GM18909 (cell line): ENCODE results near the gene IFI30.
"Not testable (repeated sequence)": the region's sequence is repeated elsewhere in the genome, so short reads cannot be mapped to it uniquely, and the experiment has no call there.

Experiments used
- ATAC-seq: cut with Tn5 transposase; IDR thresholded peaks from one replicate; pipeline ENCODE4 v1.9.1; 2021; ENCODE audit warnings: mild to moderate bottlenecking; ENCODE audit not compliant: unreplicated experiment, poor library complexity

Gene IFI30

GRCh38 chr19:18196511-18196845 is 22.9 kb downstream of the IFI30 start:
- no peak for ATAC-seq

- no peak for ATAC-seq
These were observed 23.7 kb downstream of the IFI30 start for GRCh38 chr19:18197306-18197705.

- ATAC-seq: no peak
These were observed 24.3 kb downstream of the IFI30 start for GRCh38 chr19:18197941-18198340.

- no peak for ATAC-seq
These were observed 24.8 kb downstream of the IFI30 start for GRCh38 chr19:18198374-18198773.

- ATAC-seq: no peak
These were observed 28.8 kb downstream of the IFI30 start for GRCh38 chr19:18202397-18202777.

- ATAC-seq: no peak
These were observed 29.3 kb downstream of the IFI30 start for GRCh38 chr19:18202778-18203407.

- ATAC-seq: no peak
These were observed 29.8 kb downstream of the IFI30 start for GRCh38 chr19:18203408-18203862.

- ATAC-seq: peak; percentile 92
These were observed 30.3 kb downstream of the IFI30 start, which contains the start of gene RAB3A for GRCh38 chr19:18203863-18204393. Gene RAB3A, minus strand, starts transcription at chr19:18204042. Its CDS starts 1,302 bp downstream, at chr19:18202740.

- peak; percentile 11 for ATAC-seq
These were observed 31.0 kb downstream of the IFI30 start for GRCh38 chr19:18204394-18205199.

GRCh38 chr19:18205200-18205892 is 31.7 kb downstream of the IFI30 start:
- ATAC-seq: no peak

GRCh38 chr19:18206018-18206417 is 32.4 kb downstream of the IFI30 start:
- ATAC-seq: no peak

- ATAC-seq: no peak
These were observed 34.7 kb downstream of the IFI30 start for GRCh38 chr19:18208098-18208951.

- not testable (repeated sequence) for ATAC-seq
These were observed 36.3 kb downstream of the IFI30 start for GRCh38 chr19:18209912-18210311.

- ATAC-seq: no peak
These were observed 38.1 kb downstream of the IFI30 start for GRCh38 chr19:18211683-18212082.

- no peak for ATAC-seq
These were observed 41.3 kb downstream of the IFI30 start for GRCh38 chr19:18214779-18215433.

- ATAC-seq: no peak
These were observed 43.2 kb downstream of the IFI30 start for GRCh38 chr19:18216789-18217188.

- ATAC-seq: no peak
These were observed 44.5 kb downstream of the IFI30 start for GRCh38 chr19:18218159-18218558.

GRCh38 chr19:18218600-18218999 is 45.0 kb downstream of the IFI30 start:
- ATAC-seq: no peak

GRCh38 chr19:18219911-18220631 is 46.5 kb downstream of the IFI30 start:
- no peak for ATAC-seq
